Stimulated activated CD4-positive, alpha-beta T cell treated with anti-CD3 and anti-CD28 coated beads, Interleukin-12 subunit alpha, Interleukin-12 subunit beta, amount 100 ng/mL, for 24 hours (primary cell): ENCODE measurements around the gene MS4A15.
"Not testable (repeated sequence)": the region's sequence is repeated elsewhere in the genome, so short reads cannot be mapped to it uniquely, and the experiment has no call there.

Experiments
- DNase-seq, 2 experiments: peaks; one replicate each; pipeline ENCODE4 v3.0.0-alpha.2; 2020; ENCODE audit warnings: low read depth in 2 of 2

MS4A15 gene

GRCh38 chr11:60809249-60809648 is 52.6 kb downstream of the MS4A15 start:
- no peak for DNase-seq

GRCh38 chr11:60809691-60810090 is 53.0 kb downstream of the MS4A15 start:
- no peak for DNase-seq

GRCh38 chr11:60810151-60810550 is 53.5 kb downstream of the MS4A15 start:
- no peak for DNase-seq

- no peak for DNase-seq
Measured at GRCh38 chr11:60810569-60810968, 53.9 kb downstream of the MS4A15 start.

- DNase-seq = no peak
Measured at GRCh38 chr11:60813324-60813723, 56.7 kb downstream of the MS4A15 start.

GRCh38 chr11:60814112-60814511 is 57.4 kb downstream of the MS4A15 start:
- no peak for DNase-seq

GRCh38 chr11:60816590-60817157 is 60.0 kb downstream of the MS4A15 start:
- DNase-seq = no peak

- no peak for DNase-seq
Measured at GRCh38 chr11:60818057-60818456, 61.4 kb downstream of the MS4A15 start.

GRCh38 chr11:60821827-60822599 is 65.3 kb downstream of the MS4A15 start:
- no peak for DNase-seq

GRCh38 chr11:60823745-60824306 is 67.2 kb downstream of the MS4A15 start:
- not testable (repeated sequence) for DNase-seq

- no peak for DNase-seq
Measured at GRCh38 chr11:60825118-60825517, 68.5 kb downstream of the MS4A15 start.

GRCh38 chr11:60825790-60826189 is 69.1 kb downstream of the MS4A15 start:
- no peak for DNase-seq
